NCI-H187 treated with DMSO at 0.1 percent for 48 hours (cell line): ENCODE results near the gene LDLRAD4.
A peak's percentile ranks its signal among the peaks of the same experiment; 100 is the strongest.

Experiments used
- DNase-seq: peaks from one replicate; lab custom pipeline; 2025; lab: John Stamatoyannopoulos, UW

LDLRAD4 gene

DNA sequence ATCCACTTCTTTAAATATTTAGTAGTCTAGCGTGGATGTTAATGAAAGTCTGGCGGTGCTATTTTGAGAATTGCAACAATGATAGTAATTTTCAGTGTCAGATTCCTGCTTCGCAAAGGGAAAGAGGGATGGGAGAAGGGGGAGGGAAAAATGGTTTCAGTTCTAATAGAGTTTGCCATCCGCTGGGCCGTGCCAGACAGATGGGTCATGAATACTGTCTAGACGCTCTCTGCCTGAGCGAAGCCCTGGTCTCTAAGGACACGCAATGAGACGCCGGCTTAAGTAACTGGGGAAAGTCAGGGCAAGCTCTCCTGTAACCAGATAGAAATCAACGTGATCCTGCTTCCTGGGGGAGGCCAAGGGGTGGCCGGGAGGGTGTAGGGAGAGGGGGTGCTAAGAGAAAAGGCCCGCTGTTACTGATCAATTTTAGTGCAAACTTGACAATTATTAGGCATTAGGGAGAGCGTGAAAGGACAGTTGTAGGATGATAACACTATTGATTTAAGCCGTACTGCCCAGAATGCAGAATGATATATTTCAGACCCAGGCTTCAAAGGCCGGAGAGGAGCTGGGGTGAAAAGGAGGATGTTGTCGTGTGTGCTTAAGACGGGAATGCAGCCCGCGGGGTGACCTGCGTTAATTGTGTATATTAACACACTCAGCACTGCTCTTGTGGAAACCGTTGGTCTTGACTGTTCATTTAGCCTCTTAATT, 229.2 kb downstream of the LDLRAD4 start:
- DNase-seq: peak; percentile 56

DNA sequence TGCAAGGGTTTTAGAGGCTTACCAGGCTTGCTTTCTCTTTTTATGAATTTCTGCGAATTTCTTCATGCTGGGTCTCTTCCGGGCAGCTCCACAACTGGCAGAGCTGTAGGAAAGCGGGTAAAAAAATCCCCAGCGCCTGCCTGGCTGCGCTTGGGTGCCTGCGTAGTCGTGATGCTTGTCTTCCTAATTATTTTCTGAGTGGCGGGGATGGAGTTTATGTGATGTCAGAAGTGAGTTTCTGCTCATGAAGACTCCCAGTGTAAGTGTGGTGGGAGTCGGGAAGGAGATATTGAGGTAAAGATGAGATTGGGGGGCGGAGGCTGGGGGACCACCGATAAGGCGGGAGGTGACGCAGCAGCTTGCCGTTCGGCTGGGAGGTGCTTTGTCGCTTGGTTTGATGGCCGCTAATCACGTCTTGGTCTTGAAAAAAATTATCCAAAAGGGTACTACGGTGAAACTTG, 229.8 kb downstream of the LDLRAD4 start:
- DNase-seq: no peak

DNA sequence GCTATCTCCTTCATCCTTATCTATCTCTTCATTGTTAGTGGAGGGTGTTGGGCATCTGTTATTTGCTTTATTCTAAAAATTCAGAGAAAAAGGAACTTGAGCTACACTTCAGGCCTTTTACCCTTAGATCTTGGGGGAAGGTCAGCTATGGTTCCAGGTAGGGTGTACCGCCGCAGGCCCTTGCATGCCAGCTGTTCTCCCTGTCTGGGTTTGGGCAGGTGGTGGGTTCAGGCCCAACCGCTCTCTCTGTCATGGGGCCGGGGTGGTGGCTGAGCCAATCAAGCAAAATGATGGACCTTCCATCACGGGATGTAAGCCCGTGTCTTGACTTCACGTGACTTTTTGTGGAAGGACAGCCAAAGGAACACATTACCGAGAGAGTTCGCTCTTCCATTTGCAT, 231.1 kb downstream of the LDLRAD4 start:
- no peak for DNase-seq

DNA sequence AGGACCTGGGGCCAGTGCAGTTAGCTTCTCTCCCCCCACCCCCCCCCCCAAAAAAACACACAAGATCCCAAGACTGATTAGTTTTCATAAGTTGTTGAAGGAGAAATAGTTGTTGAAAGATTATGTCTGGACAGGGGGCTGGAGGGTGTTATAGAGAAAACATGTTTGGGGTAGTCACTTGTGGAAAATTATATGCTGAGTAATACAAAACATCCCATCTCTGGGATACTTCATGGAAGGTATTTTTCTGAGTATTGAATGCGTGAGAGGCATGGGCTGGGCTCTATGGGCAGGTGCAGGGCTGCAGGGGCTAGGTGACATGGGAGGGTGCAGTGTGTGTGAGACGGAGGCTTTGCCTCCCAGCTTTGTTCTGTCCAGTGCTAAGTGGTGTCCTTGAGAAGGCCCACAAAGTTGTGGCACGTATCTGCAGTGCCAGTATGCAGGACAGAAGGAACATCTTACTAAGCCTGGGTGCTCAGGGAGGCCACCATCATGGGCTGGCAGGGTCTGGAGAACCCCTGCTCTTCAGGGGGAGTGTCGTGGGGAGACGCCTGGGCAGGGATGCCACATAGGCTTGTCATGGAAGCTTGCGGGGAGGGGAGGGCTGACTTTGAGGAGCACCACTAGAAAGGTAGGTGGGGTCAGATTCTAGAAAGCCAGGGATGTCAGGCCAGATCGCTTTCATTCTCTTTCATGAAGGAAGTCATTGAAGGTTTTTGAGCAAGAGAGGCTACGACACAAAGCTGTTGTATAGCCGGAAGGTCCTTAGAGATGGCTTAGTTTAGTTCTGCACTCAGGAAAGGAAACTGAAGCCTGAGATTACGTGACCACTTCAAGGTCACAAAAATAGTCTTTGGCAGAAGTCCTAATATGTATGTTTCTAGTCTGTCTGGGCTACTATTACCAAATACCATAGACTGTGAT, 232.0 kb downstream of the LDLRAD4 start:
- no peak for DNase-seq

DNA sequence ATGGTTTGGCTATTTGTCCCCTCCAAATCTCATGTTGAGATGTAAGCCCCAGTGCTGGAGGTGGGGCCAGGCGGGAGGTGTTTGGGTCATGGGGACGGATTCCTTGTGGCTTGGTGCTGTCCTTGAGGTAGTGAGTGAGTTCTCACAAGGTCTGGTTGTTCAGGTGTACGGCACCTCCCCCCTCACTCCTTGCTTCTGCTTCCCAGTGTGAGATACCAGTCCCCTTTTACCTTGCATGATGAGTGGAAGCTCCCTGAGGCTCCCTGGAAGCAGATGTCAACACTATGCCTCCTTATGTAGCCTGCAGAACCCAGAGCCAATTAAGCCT, 232.6 kb downstream of the LDLRAD4 start:
- DNase-seq: no peak

DNA sequence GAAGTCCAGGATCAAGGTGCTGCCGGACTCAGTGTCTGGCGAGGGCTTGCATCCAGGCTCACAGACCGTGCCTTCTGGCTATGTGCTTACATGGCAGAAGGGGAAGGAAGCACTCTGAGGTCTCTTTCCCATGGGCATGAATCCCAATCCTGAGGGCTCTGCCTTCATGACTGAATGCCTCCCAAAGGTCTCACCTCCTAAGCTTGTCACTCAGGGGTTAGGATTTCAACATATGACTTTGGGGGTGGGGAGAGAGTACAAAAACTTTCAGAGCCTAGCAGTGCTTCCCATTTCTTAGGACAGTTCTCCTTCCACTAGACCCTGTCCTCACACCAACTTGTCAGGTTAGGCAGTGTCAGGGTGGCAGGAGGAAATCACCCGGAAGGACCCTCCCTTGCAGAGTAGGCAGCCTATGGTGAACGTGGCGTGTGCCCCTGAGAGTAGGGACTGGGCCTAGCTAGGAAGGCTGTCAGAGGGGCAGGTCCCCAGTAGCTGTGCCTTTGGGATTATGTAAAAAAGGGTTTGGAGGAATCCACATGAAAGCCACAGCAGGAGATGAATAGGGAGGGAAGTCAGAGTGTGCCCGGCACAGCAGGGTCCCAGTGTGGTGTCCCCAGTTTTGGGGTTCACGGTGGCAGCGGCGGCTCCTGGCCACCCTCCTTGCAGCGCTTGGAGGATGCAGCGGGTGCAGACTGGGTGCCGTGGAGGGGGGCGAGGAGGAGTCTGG, 233.3 kb downstream of the LDLRAD4 start:
- DNase-seq: no peak

DNA sequence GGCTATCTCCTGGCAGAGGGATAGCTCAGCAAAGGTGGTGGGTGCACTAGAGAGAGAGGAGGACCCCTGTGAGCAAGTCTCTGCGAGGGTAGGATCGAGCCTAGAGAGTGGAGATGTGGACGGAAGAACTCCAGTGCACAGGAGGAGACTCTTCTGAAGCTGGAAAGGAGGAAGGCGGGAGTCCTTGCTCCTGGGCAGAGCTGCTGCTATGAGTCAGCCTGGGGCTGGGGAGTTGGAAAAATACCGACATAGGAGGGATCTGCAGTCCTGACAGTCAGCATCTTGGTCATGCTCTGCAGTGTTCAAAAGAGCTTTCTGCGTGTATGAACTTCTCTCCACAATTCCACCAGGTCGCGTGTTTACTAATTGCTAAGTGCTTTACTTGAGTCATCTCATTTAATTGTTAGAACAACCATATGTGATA, 233.8 kb downstream of the LDLRAD4 start:
- no peak for DNase-seq

DNA sequence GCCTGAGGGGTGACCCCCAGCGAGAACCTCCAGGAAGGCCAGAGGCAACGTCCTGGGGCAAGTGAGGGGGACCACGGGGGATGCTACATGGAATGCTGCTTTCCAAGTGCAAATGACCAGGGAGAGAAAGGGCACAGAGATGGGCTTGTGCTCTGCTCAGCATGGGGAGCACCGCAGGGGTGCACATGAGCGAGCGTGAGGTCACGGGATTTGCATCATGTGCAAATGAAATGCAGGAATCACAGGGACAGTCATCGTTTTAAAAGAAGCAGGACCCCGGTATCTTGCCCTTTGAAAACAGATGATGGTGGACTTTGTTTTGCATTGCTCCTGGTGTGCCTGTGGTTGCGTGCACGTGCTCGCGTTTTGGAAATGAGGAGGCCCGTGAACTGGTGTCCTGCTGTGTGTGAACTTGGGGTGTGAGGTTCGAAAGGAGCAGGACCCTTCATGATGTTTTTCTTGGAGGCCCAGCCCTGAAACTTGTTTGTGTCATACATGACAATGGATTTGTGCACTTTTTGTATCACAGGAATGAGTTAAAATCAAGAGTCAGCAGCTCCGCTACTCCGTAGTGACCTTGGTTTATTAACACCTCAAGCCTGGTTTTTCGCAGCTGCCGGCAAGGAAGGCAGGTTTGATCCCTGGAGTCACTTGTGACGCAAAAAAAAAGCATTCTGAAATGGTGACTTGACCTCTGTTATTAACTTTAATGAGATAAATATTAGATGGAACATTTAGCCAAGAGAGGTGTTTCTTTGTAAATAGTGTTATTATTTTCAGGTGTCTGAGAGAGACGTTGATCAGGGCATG, 234.5 kb downstream of the LDLRAD4 start:
- no peak for DNase-seq

DNA sequence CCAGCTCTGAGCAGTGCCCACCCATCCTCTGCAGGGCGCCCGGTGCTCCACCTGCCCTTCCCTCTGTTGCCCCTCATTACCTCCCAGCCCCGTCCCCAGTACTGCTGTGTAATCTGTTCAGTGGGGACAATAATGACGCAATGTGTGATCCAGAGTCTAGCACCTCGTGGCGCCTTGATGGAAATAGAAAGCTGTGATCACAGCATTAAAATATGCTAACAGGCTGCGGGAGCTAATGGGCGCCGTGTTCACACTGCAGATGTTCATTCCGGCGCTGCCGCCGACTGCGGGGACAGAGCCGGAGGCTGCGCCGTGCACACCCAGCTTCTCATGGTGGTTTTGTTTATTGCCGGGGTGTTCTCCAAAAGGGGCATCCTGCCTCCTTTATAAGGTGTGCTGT, 235.2 kb downstream of the LDLRAD4 start:
- no peak for DNase-seq

DNA sequence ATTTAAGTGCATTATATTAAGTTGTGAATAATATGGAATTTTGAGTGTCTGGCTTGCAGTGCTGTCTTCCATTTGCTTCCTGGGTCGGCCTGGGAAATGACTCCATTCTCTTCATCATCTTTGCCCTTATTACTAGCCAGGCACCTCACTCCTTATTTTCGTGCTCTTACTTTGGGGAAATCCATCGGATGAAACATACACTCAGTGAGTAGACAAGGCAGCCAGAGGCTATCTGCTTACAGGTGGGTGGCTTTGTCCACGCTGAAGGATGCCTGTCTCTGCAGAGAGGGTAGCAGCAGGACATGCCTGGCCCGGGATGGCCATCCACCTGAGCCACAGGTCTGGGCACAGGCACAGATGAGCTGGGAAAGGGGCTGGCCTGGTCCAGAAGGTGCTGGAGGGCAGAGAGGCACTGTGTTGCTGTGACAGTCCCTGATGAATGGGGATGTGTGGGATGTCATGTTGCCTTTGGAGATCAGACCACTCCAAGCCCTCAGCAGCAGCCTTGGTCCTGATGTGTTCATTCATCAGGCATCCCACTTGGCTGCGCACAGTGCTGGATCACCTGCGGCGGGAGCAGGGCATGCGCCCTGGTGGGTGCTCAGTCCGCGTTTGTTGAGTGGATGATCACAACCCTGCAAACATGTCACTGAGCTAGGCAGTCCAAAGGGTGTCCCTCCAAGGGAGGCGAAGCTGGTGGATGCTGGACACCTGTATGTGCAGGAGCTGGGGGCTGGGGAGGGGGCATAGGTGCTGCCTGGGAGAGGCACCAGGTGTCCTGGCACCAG, 236.0 kb downstream of the LDLRAD4 start:
- no peak for DNase-seq

DNA sequence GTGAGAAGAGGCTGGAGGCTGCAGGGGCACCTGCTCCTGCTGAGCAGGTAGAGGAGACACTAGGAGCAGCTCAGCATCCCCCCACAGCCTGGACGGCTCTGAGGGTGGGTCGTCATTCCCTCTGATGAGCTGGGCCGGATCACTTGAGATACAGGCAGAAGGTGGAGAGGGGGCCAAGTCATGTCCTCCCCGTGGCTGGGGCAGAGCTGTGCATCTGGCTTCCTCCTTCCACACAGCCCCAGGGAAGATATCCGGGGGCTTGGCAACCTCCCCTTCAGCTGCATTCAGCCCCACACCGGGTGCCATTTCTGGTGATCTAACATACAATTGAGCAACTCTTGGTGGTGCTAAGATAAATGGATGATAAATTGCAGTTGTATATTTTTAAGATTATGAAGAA, 236.9 kb downstream of the LDLRAD4 start:
- no peak for DNase-seq

DNA sequence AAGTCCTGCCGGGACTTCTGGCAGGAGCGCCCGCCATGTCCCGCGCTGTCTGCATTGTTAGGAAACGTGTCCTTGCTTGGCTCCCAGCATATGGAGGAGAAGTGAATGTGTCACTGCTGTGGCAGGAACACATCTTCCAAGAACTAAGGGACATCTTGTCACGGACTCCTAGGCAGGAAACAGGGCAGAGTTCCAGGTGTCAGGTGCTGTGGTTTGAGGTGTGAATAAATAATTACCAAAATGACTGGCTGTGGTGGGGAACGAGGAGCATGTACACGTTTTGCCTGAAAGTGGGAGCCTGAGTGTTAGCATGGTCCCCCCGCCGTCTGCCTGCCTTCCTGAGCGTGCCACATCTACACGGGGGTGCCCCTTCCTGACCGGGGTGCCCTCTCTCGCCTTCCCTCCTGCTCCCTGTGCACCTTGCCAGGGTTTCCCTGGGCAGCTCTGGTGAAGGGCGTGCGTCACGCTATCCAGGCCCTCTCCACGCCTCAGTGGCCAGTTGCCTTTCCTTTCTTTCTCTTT, 237.5 kb downstream of the LDLRAD4 start:
- no peak for DNase-seq

DNA sequence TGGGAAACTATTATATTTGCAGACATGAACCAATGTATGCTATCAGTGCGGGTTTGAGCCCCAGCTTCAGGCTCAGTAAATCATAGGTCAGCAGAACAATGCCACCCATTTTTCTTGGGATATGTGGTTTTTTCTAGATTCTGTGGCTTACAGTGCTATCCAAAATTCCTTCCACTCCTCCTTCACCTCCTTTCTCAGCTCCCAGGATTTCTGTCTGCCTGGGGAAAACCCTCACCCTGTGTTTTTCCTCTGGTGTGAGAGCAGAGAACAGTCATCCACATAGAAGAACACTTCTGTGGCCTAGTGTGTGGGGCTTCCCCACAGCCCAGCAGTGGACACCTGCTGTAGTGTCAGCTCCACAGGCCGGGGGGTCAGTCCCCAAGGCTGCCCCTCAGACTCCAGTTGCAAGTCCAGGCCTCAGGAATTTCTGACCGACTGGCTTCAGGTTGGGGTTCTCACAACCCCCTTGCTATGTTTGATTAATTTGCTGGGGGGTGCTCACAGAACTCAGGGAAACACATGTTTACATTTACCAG, 238.2 kb downstream of the LDLRAD4 start:
- no peak for DNase-seq

DNA sequence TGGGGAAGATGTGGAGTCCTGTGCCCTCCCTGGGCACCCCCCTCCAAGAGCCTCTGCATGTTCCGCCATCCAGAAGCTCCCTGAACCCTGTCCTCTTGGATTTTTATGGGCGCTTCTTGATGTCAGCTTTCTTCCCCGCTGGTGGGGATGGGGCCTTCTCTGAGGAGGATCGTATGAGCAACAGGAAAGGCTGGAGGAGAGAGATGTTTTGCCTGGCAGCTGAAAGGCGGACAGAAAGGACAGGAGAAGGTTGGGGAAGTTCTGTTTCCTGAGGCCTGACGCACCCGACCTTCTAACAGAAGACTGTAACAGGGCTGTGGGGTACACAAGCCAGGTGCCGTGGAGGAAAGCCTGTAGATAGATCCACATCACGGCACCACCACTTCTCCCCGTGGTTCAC, 238.8 kb downstream of the LDLRAD4 start:
- DNase-seq: no peak

DNA sequence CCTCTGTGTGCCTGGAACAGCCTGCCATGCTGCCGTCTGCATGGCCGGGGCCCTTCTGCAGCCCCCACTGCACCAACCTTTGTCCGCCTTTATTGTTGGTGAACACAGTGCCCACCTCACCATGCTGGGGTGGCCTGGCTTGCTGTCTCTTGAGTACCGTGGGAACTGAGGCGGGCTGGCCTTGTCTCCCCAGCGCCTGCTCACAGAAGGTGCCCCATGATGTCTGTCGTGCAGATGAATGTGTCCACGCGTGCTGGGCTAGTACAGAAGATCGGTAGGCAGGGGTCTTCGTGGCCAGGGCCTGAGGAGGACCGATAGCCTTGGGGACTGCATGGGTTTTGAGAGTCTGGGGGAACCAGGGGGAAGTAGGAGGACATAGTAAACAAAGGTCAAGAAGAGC, 242.4 kb downstream of the LDLRAD4 start:
- no peak for DNase-seq

DNA sequence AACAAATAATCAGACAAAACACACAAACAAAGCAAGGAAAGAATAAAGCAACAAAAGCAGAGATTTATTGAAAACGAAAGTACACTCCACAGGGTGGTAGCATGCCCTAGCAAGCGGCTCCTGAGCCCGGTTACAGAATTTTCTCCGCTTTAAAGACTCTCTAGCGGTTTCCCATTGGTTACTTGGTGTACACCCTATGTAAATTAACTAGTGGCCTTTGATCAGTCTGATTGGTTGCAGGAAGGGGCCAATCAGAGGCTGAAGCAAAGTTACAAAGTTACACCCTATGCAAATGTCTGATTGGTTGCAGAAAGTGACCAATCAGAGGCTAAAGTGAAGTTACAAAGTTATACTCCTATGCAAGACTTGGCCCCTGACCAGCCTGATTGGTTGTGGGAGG, 242.9 kb downstream of the LDLRAD4 start:
- peak; percentile 64 for DNase-seq

DNA sequence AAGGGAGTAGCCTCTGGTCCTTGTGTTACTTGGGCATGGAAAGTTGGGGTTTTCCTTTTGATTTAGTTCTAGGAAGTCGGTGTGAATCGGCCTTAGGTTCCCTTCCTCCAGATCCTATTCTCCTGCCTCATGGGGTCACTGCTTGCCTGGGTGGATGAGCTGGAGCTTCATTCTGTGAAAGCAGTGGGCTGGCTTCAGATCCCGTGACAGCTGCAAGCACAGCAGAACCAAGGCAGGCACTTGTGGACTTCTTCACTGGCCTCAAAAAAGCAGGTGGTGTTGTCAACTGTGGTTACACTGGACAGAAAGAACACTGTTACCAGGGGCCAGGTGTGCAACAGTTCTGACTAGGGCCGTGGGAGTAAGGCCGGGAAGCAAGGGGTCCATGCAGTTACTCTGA, 243.4 kb downstream of the LDLRAD4 start:
- no peak for DNase-seq

DNA sequence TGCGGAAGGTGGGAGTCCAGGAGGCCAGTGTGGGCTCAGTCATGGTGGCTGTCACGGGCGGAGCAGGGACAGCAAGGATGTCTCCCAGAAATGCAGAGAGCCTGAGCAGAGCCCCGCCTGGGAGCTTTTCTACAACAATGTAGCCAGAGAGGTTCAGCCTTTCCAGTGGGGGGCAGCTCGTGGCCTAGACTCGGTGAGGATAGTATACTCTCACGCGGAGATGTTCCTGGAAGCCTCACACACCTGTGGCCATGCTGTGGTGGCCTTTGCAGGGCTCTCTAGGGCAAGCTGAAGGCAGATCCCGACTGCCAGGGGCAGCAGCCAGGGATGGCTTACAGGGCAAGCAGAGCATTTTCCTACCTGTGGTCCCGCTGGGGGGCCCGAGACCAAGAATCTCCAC, 244.1 kb downstream of the LDLRAD4 start:
- DNase-seq: no peak

DNA sequence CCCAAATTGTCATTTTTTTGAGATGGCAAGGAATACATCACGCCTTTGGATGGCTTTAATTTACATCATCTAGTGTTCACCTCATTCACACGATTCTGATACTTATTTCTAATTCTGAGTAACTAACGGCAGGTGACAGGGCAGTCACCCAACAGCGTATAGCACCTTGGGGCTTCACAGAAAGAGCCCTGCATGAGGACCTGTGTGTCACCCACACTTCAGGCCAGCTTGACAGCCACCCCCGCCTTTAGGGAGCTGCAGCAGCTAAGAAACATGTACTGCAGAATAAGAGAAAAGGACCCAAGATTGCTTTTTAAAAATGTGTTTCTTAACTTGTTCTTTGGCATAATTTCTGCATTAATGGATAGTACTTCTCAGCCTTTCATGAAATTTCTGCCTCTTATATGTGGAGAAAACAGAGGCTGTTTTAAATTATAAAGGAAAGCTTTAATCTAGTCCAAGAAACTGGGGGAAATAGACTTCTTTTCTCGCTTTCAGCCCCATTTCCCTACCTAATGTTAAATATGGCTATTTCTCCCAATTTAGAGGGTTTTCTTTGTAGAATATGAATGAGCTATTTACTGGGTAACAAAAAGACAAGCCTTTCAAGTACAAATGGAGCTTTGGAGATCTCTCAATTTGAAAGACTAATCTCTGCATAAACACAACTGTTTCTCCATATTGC, 245.1 kb downstream of the LDLRAD4 start:
- DNase-seq: no peak
